ENCODE measurements around the gene RICTOR.

- no peak for TF ChIP-seq RAD21 (conservative IDR thresholded peaks at IDR 0.05 in 1 of 2, IDR thresholded peaks at IDR 0.05 in 1 of 2)
- no peak for TF ChIP-seq CHD2 (IDR thresholded peaks at IDR 0.05; ENCODE audit: low read length, partially characterized antibody)
- no peak for TF ChIP-seq POLR2A (IDR thresholded peaks at IDR 0.05; ENCODE audit: low read length)
- TF ChIP-seq CTCF (IDR thresholded peaks at IDR 0.05), result no peak
- no peak for TF ChIP-seq MAZ (IDR thresholded peaks at IDR 0.05; ENCODE audit: borderline replicate concordance, low read depth, low read length)
- TF ChIP-seq EP300 (IDR thresholded peaks at IDR 0.05), result no peak
- TF ChIP-seq PBX3 (IDR thresholded peaks at IDR 0.05), result no peak
- TF ChIP-seq REST (IDR thresholded peaks at IDR 0.05), result no peak
- no peak for TF ChIP-seq MAFK (IDR thresholded peaks at IDR 0.05; ENCODE audit: partially characterized antibody)
- TF ChIP-seq CBX2 (IDR thresholded peaks at IDR 0.05; ENCODE audit: borderline replicate concordance, low read depth), result no peak
- TF ChIP-seq SREBF2 (IDR thresholded peaks at IDR 0.05), result no peak
- no peak for TF ChIP-seq HMGXB4 (CRISPR knock-in tag; IDR thresholded peaks at IDR 0.05; ENCODE audit: borderline replicate concordance)
These were observed 76.6 kb downstream of the RICTOR start for GRCh38 chr5:38997591-38997990.
